ENCODE data around the gene SUSD1.

GRCh38 chr9:112130997-112131396, 44.1 kb downstream of the SUSD1 start:
- TF ChIP-seq, protein P1, sequence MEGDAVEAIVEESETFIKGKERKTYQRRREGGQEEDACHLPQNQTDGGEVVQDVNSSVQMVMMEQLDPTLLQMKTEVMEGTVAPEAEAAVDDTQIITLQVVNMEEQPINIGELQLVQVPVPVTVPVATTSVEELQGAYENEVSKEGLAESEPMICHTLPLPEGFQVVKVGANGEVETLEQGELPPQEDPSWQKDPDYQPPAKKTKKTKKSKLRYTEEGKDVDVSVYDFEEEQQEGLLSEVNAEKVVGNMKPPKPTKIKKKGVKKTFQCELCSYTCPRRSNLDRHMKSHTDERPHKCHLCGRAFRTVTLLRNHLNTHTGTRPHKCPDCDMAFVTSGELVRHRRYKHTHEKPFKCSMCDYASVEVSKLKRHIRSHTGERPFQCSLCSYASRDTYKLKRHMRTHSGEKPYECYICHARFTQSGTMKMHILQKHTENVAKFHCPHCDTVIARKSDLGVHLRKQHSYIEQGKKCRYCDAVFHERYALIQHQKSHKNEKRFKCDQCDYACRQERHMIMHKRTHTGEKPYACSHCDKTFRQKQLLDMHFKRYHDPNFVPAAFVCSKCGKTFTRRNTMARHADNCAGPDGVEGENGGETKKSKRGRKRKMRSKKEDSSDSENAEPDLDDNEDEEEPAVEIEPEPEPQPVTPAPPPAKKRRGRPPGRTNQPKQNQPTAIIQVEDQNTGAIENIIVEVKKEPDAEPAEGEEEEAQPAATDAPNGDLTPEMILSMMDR (conservative IDR thresholded peaks at IDR 0.05; ENCODE audit: low read depth, low read length), result no peak
- TF ChIP-seq EZH2 (IDR thresholded peaks at IDR 0.05; ENCODE audit: low read length, unreplicated experiment) (no peak), EZH2phosphoT487 (IDR thresholded peaks at IDR 0.05; ENCODE audit: borderline replicate concordance, low read length) (no peak)

Data from PC-3 (cell line).